Astrocyte of the hippocampus (primary cell): ENCODE results near the gene ABLIM1.
A peak's percentile ranks its signal among the peaks of the same experiment; 100 is the strongest.

Source experiments
- DNase-seq: peaks from one replicate; pipeline ENCODE4 v3.0.0; 2011; ENCODE audit warnings: low read depth, low spot score

Gene ABLIM1

DNA sequence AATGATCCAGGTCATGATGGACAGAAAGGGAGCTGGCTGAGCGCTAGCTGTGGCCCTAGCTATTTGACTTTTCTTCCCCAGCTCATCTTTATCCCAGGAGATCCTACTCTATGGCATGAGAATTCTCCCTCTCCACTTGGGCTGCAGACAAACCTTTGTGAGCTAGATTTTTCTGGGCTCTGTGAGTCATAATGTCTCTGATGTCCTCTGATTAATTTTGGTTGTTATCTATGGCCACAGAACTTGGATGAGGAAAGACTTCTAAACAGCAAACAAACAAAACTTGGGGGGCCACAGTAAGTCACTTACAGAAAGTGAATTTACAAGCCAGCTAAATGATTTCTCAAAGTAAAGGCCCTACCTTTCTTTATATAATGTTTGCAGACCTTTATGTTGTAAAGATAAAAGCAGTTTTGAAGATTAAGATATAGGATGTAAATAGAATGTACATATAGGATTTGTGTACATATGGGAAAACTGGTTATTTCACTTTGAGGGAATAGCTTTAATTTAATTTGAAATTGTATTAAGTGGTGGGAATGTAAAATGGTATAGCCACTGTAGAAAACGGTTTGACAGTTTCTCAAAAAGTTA lies 10.4 kb downstream of the ABLIM1 start:
- DNase-seq, result peak; percentile 36

DNA sequence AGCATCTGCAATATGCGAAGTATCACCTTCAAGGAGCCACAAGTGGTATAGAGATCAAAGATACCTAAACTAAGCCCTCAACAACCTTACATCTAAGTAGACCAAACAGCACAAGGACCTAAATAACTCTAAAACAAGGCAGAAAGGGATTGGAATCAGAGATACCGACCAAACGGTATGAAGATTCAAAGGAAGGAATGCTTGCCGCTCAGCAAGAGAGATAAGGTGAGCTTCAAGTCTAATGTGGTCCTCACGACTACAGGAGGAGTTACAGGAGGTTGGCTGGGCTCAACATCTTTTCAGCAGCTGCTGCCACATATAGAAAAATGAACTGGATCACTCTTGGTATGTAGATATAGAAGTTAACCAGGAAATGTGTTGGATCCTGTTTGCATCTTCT lies 11.6 kb downstream of the ABLIM1 start:
- no peak for DNase-seq

DNA sequence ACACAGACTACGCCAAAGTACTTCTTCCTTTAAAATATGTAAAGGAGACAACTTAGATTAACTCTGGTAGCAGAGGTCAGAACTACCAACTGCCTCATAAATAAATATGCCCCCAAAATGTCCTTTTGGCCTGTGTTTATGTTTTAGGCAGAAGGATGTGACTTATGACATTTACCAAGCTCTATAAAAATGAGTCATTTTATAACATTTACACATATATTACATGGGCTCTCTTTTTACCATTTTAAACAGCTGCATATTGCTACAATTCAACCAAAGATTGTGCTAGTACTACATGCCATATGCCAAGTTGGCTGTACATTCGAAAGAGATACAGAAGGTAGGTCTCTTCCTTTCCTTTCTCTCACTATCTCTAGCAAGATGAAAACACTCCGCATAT lies 12.4 kb downstream of the ABLIM1 start:
- DNase-seq, result no peak

DNA sequence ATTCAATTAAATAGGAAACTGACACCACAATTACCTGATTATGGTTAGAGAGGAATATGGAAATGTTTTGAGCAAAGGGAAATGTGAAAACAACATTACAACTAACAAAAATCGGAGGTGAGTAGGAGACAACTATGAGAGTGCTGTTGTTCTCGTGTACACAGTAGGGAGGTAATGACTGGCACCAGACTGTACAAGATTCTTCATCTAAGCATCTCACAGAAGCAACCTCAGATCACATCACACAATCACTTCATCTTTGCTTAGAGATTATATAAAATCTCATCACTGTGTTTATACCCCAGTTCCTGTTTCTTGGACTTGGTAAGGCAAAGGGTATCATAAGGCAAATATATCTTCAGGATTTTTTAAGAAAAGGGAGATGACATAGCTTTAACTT lies 14.9 kb downstream of the ABLIM1 start:
- DNase-seq, result no peak

DNA sequence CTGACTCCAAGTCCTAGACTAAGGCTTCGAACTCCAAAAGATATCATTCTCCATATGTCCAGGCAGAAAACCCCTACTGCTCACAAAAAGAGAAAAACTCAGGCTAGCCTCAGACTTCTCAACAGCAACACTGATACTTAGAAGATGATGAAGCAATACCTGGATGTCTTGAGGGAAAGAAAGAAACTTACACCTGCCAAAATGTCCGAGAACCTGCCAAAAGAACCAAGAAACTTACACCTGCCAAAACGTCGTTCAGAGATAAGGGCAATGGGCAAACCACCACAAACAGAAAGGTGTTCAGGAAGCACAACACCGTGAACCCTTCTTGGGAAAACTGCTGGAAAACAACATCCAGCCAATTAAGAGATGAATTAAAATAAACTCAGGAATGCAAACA lies 15.3 kb downstream of the ABLIM1 start:
- DNase-seq, result no peak

DNA sequence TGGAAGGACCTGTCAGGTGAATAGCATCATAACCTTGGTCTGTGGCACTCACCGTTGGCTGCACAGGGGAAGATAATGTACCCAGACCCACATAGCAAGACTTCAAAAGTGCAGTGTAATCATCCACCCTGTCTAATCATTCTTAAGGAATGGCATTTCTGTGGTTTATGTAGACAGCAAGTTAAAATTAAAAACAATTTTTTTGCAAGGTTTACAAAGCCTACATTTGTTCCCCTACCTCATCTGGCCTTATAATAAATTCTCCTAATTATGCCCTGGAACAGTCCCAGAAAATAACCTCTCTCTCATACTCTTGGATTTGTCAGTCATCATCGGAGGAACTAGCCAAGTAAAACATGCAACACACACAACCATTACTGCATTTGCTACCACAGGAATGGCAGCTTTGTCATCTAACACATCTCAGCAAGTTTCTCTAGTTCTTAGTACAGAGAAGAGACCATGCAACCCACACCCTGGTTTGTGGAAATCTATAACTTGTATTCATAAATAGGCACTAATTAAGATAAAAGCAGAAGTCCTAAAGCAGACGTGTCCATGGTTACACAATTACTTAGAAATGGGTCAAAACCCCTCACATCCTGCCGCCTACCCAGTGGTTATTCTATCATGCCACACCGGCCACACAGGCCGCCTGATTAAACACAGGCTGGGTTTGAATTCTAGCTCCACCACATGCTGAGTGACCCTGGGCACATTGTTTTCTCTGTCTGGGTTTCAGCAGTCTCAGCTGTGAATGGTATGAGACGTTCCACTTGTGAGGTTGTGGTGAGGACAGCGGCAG lies 19.1 kb downstream of the ABLIM1 start:
- DNase-seq, result peak; percentile 96

DNA sequence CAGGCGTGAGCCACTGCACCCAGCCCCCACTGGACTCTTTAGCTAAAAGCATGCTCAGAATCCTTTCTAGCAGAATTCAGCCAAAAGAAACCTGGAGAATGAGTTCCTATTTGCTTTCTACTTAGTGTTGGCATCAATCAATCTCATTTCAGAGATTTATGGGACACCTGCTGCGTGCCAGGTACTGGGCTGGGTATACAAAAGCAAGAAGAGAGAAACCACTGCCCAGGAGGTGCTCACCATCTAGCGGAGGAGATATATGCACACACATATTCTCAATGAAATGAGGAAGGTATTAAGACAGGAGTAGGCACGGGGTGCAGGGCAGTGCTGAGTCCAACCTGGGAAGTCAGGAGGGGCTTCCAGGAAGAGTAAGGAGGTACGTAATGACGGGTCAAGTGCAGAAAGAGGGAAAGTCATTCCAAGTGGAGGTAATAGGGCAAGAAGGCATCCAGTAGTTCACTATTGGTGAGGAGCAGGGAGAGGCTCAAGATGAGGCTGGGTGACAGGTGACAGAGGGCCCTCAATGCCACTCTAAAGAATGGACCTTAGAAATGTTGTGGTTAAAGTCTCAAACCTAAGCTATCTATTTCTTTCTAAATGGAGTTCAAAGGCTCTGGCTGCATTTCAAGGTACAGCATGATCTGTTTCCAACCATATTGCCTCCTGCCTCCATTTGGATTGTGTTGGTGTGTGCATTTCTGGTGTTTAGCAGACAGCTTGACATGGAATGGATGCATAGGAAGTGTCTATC lies 22.1 kb downstream of the ABLIM1 start:
- no peak for DNase-seq

DNA sequence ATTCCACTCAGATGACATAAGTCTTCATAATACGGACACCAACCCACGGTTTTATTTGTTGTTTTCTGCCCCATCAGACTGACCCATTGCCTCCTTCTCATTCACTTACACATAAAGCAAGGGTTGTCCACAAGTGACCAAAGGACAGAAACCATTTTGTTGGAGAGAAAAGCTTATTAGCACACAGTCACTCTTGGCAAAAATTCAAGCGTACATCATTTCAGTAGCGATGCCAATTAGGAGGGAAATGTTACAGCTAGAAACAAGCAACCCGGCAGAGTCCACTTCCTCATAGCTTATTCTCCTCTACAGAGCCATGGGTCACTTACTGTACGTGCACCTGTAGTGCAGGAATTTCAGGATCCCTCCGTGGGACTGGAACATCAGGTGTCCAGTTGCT lies 23.0 kb downstream of the ABLIM1 start:
- peak; percentile 50 for DNase-seq

DNA sequence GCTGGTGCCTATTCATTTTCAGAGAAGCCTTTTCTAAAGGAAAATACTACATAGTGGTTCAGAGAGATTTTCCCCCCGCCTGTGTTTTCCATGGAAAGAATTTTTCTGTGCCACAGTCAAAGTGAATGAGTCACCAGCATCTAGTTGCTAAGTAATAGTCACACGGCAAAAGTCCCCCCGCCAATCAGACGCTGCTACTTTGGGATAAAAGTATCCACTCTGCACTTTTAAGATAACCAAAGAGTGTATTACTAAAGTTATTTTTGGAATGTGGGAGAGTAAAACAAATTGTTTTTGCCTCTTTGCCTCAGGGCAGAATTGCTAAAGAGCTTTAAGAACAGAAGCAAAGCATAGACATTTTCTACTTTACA lies 23.5 kb downstream of the ABLIM1 start:
- DNase-seq, result peak; percentile 95

DNA sequence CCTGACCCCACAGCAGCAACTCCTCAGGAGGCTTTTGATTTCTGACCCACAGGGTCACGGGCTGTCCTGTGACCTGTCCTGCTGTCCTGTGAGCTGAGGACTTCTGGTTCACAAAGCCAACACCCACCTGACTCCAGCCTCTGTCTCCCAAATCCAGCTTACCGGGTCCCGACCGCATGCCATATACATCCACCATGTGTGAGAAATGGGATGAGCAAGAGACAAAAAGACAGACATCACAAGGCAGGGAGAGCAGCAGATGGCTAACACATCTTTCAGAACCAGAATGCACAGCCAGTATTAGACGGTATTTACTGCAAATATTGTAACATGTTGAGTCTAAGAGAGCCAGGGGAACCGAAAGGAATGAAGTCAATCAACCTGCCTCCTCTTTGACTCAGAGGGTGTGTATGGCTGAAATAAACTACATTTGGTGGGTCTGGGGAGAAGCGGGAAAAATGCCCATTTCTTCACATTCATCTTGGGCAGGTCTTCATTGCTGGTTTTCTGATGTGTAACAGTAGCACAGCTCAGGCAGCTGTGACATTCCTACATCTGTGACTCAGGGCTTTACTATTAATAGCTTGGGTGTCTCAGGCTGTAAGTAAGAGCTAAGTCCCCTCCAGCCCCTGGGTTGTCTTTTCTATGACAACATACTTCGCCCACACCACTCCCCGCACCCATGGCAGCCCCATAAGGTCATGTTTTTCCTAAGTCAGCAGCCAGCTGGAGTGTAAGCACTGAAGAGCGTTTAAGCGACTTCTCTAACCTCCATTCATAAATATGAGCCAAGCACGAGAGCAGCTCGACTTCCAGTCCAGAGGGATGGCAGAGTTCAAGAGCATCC lies 25.0 kb downstream of the ABLIM1 start:
- DNase-seq, result peak; percentile 90

DNA sequence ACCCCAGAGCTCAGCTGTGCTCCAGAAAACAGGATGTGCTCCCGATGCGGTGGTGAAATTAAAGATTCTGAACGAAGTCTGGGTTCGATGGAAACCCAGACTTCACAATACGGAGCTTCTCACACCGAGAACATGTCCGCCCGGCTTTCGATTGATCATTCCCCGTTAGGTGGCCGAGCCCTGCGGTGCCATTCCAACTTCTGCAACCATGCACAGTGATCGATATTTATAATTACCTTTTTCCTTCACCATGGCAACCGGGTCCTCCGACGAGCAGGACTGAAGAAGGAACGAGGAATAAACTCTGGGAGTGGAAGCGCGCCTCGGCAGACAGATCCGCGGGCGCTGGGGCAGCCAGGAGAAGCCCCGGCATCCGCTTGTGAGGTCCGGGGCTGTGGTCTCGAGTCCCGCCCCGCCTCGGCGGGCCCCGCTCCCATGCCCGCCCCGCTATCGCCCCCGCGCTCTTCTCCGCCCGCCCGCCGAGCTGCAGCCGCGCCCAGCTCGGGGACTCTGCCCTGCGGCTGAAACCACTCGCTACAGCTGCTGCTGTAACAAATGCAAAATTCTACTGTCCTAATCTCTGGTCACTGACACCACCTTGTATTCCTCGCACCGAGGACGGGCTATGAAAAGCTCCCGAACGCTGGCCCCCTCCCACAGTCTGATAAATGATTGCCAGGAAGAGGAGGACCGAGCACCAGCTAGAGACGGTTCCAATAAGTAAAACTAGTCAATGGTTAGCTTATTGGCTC lies 26.2 kb downstream of the ABLIM1 start:
- peak; percentile 68 for DNase-seq

DNA sequence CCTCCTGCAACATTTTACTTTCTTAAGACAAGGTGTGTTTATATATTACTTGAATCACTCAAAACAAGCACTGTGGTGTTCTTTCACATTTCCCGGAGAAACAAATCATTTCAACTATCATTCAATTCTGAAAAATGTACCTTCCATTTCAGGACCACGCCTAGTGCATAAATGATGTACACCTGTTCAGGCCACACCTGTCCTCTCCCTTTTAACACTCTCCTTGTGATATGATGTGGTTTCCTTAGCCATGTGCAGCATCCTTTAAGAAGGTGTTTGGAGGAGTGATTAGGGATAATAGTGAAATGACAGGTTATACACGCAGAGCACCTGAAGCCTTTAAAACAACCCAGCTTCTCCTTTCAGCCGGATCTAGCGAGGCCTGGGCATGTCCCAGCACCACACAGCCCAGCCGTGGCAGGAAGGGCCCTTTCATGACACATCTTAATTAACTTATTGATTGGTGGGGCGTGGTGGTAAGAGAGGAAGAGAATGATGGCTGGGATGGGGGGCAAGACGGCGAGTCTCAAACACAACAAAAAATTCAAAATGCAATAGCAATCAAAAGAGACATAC lies 26.9 kb downstream of the ABLIM1 start:
- no peak for DNase-seq

DNA sequence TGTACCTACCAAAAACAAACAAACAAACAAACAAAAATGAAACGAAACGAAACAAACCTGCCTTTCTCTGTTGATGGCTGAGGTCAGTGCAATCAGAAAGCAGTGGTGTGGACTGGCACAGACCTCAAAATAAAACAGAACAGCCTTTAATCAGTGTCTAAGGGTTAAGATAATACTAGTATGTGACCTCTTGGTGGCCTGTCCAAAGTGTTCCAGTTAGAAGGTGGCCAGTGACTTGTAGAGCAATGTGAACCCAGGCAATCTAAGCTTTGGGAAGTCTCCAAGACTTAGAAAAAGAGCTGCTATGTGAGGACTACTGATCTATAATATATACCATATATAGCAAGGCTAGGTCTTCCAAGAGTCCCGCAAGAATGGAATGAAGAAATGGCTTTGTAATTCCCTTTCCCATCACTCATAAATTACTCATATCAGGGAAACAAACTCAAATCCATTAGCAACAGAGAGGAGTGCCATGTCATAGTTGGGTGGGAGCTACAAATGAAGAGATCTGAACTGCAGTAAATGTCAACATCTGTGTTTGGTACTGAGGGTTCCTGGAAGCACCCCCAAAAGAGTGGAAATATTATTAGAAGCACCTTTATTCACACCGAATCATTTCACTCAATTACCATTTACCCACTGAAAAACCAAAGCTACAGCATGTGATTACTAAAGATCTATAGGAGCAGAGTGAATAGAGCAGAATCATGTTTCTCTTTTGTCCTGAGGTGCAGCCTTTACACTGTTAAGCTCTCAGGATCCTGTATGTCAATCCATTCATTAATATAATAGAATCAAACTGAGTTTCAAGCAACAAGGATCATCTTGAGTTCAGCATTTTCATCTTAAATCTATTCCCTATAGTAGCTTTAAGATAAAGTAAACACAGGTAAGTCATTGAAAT lies 28.0 kb downstream of the ABLIM1 start:
- no peak for DNase-seq

DNA sequence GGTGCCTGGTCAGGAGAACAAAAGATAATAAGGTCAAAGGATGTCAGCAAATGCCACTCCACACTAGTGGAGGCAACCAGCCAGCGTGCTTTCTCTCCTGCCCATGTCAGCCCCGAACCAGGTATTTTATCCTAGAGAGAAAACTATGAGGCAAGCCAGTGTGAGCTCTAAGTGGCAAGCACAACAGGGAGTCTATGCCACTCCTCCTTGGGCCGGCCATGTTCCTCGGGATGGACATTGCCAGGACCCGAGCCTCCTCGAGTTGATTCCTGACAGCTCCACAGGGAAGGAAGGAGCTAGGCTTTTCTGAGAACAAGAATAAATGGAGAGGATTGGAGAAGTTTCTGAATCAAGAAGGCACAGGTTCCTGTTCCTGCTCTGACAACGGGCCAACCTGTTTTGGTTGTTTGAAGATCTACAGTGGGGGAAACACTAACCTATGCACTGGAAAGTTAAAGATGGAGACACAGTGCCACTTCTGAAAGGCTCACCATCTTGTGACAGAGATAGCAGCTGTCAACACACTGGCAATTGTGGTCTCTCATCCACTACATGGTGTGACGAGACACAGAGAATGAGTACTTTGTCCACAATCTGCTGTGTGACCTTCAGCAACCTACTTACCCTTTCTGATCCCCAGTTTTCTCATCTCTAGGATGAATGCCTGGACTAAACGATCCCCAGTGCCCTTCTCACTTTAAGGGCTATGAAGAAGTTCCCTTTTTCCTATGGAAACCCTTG lies 28.8 kb downstream of the ABLIM1 start:
- no peak for DNase-seq

DNA sequence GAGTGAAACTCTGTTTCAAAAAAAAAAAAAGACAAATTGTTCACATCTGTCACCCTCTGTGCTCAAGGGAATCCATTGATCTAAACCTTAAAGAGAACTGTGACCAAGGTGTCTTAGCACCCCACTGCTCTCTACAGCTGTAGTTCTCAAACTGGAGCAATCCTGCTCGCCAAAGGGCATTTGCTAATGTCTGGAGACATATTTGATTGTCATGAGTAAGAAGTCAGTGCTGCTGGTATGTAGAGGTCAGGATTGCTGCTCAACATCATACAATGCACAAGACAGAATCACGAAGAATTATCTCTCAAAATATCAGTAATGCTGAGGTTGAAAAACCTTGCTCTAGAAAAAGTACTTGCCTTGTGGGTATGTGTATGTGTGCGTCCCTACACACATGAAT lies 30.0 kb downstream of the ABLIM1 start:
- no peak for DNase-seq

DNA sequence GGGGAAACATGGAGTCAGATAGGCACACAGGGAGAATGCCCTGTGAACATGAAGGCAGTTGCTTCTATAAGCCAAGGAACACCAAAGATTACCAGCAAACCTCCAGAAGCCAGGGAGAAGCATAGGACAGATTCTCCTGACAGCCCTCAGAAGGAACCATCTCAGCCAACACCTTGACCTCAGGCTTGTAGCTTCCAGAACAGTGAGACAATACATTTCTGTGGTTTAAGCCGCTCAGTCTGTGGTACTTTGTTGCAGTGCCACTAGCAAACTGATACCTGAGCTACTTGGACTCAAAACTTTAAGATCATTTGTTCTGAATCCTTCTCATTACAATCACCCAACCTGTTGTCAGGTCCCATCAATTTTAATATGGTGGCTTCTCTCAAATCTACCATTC lies 31.2 kb downstream of the ABLIM1 start:
- peak; percentile 37 for DNase-seq

DNA sequence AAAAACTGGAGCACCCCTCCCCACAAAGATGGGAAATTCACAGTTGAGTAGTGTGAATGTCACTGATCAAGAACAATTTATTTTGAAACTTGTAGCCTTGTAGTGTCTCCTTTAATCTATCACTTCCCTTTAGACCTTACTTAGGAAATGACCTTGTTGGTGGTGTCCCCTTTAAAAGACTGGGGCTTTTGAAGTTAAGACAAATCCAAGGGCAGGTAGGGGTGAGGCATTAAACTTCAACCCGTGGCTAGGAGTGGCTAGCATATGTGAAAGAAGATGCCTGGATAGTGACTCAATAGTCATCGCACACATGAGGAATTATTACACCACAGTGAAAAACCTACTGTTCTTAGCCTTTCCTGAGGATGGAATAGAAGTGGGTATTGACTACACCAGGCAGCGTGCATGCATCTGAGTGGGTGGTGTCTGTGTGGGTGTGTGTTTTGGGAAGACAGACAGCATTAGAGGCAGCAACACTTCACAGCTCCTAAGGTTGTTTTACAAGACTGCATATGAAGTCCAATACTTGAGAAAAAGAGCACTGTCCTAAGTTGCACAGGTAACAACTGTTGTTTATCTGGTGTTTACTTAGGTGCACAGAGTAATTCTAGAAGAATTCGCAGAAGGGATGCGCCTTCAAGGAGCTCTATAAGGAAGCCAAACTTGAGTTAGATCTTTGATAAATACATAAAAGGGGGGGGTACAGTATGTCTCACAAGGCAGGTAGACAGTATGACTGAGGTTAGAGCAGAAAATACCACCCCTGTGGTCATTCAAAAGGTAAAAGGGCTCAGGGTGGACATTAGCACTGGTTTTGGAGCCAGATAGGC lies 32.9 kb downstream of the ABLIM1 start:
- peak; percentile 18 for DNase-seq

DNA sequence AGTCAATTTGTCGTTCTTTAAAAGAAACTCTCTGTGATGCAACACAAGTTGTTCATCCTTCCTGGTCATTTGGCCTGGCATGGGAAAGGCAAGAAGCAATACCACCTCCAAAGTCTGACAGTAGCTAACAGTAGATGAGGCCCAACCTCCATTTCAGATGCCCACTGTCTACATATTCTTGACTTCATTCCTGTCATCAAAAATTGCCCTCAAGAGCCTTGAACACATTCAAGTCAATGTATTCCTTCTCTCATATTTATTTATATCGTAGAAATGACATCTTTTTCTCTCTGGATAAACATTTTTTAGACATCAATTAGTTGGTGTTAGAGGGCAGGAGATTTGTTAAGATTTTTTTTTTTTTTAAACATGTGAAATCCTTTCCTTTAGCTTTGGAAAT lies 33.7 kb downstream of the ABLIM1 start:
- DNase-seq, result no peak
